Neural progenitor cell (in vitro differentiated cells): ENCODE measurements around the gene ZNF326. TPM values are rescaled to one million over a fixed set of nuclear protein-coding genes. Genes with fewer than 3 reads are reported as not detected.

Experiments used
- DNase-seq: peaks from one replicate; pipeline ENCODE4 v3.0.0-alpha.2; 2016; ENCODE audit warnings: low spot score
- H2AFZ ChIP-seq: fragments of 200-600 bp; sonication (generic); replicated peaks from 2 replicates; pipeline ENCODE4 v1.6.1; 2016; ENCODE audit warnings: antibody characterized with exemption
- H3F3A ChIP-seq: fragments of 200-600 bp; sonication (generic); 2 replicates; pipeline ENCODE4 v1.6.1; 2016; ENCODE audit warnings: antibody characterized with exemption, low read depth
- H3K27ac ChIP-seq: fragments of 200-600 bp; sonication (generic); 2 replicates; pipeline ENCODE4 v1.5.1; 2016; ENCODE audit warnings: mild to moderate bottlenecking
- H3K27me3 ChIP-seq: fragments of 200-600 bp; sonication (generic); 2 replicates; pipeline ENCODE4 v1.6.1; 2016; ENCODE audit warnings: mild to moderate bottlenecking, moderate library complexity
- H3K36me3 ChIP-seq: fragments of 200-600 bp; sonication (generic); 2 replicates; pipeline ENCODE4 v1.5.1; 2016
- H3K4me1 ChIP-seq: fragments of 200-600 bp; sonication (generic); 2 replicates; pipeline ENCODE4 v1.6.1; 2016; ENCODE audit warnings: mixed run types
- H3K4me2 ChIP-seq: fragments of 200-600 bp; sonication (generic); 2 replicates; pipeline ENCODE4 v1.6.1; 2016
- H3K4me3 ChIP-seq: fragments of 200-600 bp; sonication (generic); 2 replicates; pipeline ENCODE4 v1.5.1; 2016
- H3K79me2 ChIP-seq: fragments of 200-600 bp; sonication (generic); 2 replicates; pipeline ENCODE4 v1.6.1; 2016; ENCODE audit warnings: low read depth
- H3K9ac ChIP-seq: fragments of 200-600 bp; sonication (generic); 2 replicates; pipeline ENCODE4 v1.6.1; 2016
- H3K9me3 ChIP-seq: fragments of 200-600 bp; sonication (generic); 2 replicates; pipeline ENCODE4 v1.5.1; 2016; ENCODE audit warnings: low read depth
- H4K20me1 ChIP-seq: fragments of 200-600 bp; sonication (generic); 2 replicates; pipeline ENCODE4 v1.6.1; 2016; ENCODE audit warnings: low read depth
- H3K27ac Mint-ChIP-seq: 3 replicates; pipeline ENCODE4 v1.8.0; 2021; ENCODE audit warnings: mixed read lengths
- H3K27me3 Mint-ChIP-seq: 2 replicates; pipeline ENCODE4 v1.8.0; 2022; ENCODE audit warnings: low read depth, mild to moderate bottlenecking, inconsistent platforms, moderate library complexity, mixed read lengths; ENCODE audit not compliant: insufficient read depth
- H3K36me3 Mint-ChIP-seq: 3 replicates; pipeline ENCODE4 v1.8.0; 2021; ENCODE audit warnings: mixed read lengths
- H3K4me1 Mint-ChIP-seq: 3 replicates; pipeline ENCODE4 v1.8.0; 2021; ENCODE audit warnings: mixed read lengths
- H3K4me3 Mint-ChIP-seq: 3 replicates; pipeline ENCODE4 v1.8.0; 2021; ENCODE audit warnings: mild to moderate bottlenecking, moderate library complexity, mixed read lengths
- H3K9me3 Mint-ChIP-seq: 3 replicates; pipeline ENCODE4 v1.8.0; 2020; ENCODE audit warnings: mixed read lengths
- EZH2 ChIP-seq: fragments of 200-600 bp; sonication (generic); IDR thresholded peaks from 2 replicates; pipeline ENCODE4 v1.6.1; 2017; ENCODE audit warnings: antibody characterized with exemption, mild to moderate bottlenecking, moderate library complexity
- EZH2phosphoT487 ChIP-seq: fragments of 200-600 bp; sonication (generic); IDR thresholded peaks from 2 replicates; pipeline ENCODE4 v1.6.1; 2017; ENCODE audit warnings: antibody characterized with exemption
- total RNA-seq: library from RNA; depleted of rRNA; stranded (reverse); fragments of >200 nt; gene quantifications from 2 replicates; pipeline ENCODE4 v1.2.3, GENCODE V29; 2015; ENCODE audit warnings: low replicate concordance
- TF ChIP-seq, protein P1 (sequence below): fragments of 200-600 bp; sonication (generic); IDR thresholded peaks from 2 replicates; pipeline ENCODE4 v1.5.1; 2017; ENCODE audit warnings: antibody characterized with exemption, mild to moderate bottlenecking

ZNF326 gene
- total RNA-seq, 1 donor from 2014 or later = 45.0 TPM

DNA sequence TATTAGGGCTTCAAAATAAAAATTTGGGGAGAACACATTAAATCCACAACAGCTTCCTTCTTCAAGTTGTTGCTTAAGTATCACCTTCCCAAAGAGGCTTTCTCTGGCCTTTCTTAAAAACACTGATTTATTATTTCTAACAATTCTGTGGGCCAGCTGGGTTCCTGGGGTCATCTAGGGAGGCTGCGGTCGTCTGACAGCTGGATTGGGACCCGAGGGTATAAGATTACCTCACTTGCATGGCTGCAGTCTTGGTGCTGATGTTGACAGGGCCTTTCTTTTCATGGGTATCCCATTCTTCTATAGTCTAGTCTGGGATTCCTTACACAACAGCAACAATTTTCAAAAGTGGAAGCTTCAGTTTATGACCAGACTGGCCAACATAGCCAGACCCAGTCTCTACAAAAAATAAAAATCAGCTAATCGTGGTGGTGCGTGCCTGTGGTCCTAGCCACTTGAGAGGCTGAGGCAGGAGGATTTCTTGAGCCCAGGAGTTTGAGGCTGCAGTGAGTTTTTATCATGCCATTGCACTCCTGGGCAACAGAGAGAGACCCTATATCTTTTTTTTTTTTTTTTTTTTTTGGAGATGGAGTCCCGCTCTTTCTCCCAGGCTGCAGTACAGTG, 46.1 kb upstream of the ZNF326 start:
- Histone ChIP-seq H3K9me3 (no peaks in the 10 kb centered on the region), H3K4me1 (peaks cover 26% of the 10 kb centered on the region), H3K27ac (no peak overlapping the region), H3K27me3 (no peaks in the 10 kb centered on the region), H3K79me2 (no peaks in the 10 kb centered on the region), H3K4me3 (no peak overlapping the region), H2AFZ (no peak overlapping the region), H3K9ac (no peak overlapping the region), H4K20me1 (no peaks in the 10 kb centered on the region), H3F3A (peaks cover 21% of the 10 kb centered on the region), H3K4me2 (no peak overlapping the region), H3K36me3 (no peaks in the 10 kb centered on the region)
- Mint-ChIP-seq H3K4me1 (peaks cover 16% of the 10 kb centered on the region), H3K27ac (no peak overlapping the region), H3K27me3 (no peaks in the 10 kb centered on the region), H3K9me3 (no peaks in the 10 kb centered on the region), H3K36me3 (no peaks in the 10 kb centered on the region), H3K4me3 (no peak overlapping the region)
- no peak for DNase-seq
- TF ChIP-seq EZH2phosphoT487 (no peak), EZH2 (no peak)
- TF ChIP-seq, protein P1, sequence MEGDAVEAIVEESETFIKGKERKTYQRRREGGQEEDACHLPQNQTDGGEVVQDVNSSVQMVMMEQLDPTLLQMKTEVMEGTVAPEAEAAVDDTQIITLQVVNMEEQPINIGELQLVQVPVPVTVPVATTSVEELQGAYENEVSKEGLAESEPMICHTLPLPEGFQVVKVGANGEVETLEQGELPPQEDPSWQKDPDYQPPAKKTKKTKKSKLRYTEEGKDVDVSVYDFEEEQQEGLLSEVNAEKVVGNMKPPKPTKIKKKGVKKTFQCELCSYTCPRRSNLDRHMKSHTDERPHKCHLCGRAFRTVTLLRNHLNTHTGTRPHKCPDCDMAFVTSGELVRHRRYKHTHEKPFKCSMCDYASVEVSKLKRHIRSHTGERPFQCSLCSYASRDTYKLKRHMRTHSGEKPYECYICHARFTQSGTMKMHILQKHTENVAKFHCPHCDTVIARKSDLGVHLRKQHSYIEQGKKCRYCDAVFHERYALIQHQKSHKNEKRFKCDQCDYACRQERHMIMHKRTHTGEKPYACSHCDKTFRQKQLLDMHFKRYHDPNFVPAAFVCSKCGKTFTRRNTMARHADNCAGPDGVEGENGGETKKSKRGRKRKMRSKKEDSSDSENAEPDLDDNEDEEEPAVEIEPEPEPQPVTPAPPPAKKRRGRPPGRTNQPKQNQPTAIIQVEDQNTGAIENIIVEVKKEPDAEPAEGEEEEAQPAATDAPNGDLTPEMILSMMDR = no peak

DNA sequence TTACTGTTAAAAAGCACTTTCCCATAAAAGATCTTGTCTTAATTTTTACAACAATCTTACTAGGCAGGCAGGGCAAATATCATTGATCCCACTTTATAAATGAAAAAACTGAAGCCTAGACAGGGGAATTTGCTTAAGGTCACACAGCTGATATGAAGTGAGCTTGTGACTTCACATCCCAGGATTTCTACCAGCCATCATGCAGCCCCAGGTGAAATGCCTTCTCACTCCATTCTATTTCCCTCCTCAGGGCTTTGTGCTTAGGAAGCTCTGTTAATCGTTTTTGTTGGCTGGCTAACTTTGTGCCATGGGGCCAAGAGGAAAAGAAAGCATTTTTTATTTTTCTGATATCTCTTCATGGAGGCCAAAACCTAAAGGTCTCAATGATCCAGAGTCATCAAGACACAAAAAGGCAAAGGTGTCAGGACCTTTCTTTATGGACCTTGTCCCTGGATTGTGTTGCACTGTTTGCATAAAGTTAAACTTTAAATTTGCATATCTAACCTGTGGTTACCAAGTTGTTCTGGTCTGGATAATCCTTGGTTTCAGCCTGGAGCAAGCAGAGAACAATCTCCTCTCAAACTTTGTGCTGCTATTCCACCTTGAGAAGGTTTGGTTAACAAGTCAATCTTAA, 44.8 kb upstream of the ZNF326 start:
- Histone ChIP-seq H3K36me3 (no peaks in the 10 kb centered on the region), H3K4me1 (peaks cover 13% of the 10 kb centered on the region), H3K27ac (no peak overlapping the region), H3F3A (peaks cover 14% of the 10 kb centered on the region), H3K79me2 (no peaks in the 10 kb centered on the region), H3K27me3 (no peaks in the 10 kb centered on the region), H2AFZ (no peak overlapping the region), H4K20me1 (no peaks in the 10 kb centered on the region), H3K4me3 (no peak overlapping the region), H3K4me2 (no peak overlapping the region), H3K9ac (no peak overlapping the region), H3K9me3 (no peaks in the 10 kb centered on the region)
- Mint-ChIP-seq H3K4me1 (peaks cover 6% of the 10 kb centered on the region), H3K4me3 (no peak overlapping the region), H3K27me3 (no peaks in the 10 kb centered on the region), H3K36me3 (no peaks in the 10 kb centered on the region), H3K9me3 (no peaks in the 10 kb centered on the region), H3K27ac (peak overlapping the region; percentile 12)
- DNase-seq = peak; percentile 10
- TF ChIP-seq EZH2 (no peak), EZH2phosphoT487 (no peak)
- TF ChIP-seq, protein P1 = no peak

DNA sequence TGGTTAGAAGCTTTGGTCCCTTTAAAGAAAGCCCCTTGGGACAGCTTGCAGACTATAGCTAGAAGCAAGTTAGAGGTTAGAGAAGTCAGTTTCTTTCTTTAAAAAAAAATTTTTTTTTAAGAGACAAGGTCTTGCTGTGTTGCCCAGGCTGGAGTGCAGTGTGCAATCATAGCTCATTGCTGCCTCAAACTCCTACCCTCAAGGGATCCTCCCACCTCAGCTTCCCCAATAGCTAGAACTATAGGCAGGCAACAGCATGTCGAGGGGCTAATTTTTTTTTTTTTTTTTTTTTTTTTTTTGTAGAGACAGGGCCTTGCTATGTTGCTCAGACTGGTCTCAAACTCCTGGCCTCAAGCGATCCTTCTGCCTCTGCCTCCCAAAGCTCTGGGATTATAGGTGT, 44.2 kb upstream of the ZNF326 start:
- no peaks in the 10 kb centered on the region for H3K79me2 ChIP-seq
- H3K4me3 ChIP-seq = no peak overlapping the region
- H2AFZ ChIP-seq = no peak overlapping the region
- H3K27me3 Mint-ChIP-seq = no peaks in the 10 kb centered on the region
- H3K4me3 Mint-ChIP-seq = no peak overlapping the region
- H3K27ac ChIP-seq = no peak overlapping the region
- no peak for DNase-seq
- peaks cover 6% of the 10 kb centered on the region for H3K4me1 Mint-ChIP-seq
- H3F3A ChIP-seq = peaks cover 11% of the 10 kb centered on the region
- no peaks in the 10 kb centered on the region for H3K9me3 Mint-ChIP-seq
- H3K27me3 ChIP-seq = no peaks in the 10 kb centered on the region
- H3K36me3 Mint-ChIP-seq = no peaks in the 10 kb centered on the region
- no peaks in the 10 kb centered on the region for H3K36me3 ChIP-seq
- H3K27ac Mint-ChIP-seq = no peak overlapping the region
- H3K9me3 ChIP-seq = no peaks in the 10 kb centered on the region
- H3K4me1 ChIP-seq = peaks cover 12% of the 10 kb centered on the region
- H3K4me2 ChIP-seq = no peak overlapping the region
- no peaks in the 10 kb centered on the region for H4K20me1 ChIP-seq
- TF ChIP-seq, protein P1 = no peak
- TF ChIP-seq EZH2phosphoT487 = no peak
- no peak for TF ChIP-seq EZH2
- no peak overlapping the region for H3K9ac ChIP-seq
